Suppressor macrophage treated with lipopolysaccharide for 1 hour (primary cell): ENCODE measurements around the gene GBGT1.
"Not testable (repeated sequence)": the region's sequence is repeated elsewhere in the genome, so short reads cannot be mapped to it uniquely, and the experiment has no call there.

Experiments
- DNase-seq, 3 donors: peaks; one replicate each; pipeline ENCODE4 v3.0.0-alpha.2; 2020 to 2022

Gene GBGT1

DNA sequence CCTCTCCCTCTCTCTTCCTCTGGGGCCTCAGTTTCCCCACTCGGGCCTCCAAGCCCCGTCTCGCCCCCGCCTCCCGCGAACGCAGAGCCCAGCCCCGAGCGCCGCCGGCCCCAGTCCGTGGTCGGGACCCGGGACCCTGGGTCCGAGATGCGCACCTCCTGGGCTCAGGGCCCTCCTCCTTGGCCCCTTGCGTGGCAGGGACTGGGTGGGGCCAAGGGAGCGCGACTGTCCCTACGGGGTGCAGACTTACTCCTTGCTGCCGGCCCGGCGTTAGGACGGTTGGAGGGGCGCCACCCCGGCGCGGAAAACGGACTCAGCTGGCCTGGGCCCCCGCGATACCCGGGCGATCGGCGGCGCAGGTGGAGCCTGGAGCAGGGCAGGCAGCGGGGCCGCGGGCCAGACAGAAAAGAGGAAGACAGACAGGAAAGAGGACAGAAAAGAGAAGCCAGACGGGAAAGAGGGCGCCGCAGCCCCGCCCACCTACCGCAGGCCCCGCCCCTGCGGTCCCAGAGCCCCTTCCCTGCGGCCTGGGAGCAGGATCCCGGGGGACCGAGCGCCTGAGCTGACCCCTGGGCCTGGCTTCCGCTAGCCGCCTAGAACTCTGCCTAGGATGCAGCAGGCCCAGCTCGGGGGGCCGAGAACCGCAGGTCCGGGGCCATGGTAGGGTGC is at the start of gene GBGT1:
Gene GBGT1, minus strand, starts transcription at position 411 of the 669 bp plus-strand sequence. CDS start 1,502 bp downstream, outside the sequence.
- peak; percentile 67 to 84 (median 69) for DNase-seq

GRCh38 chr9:133210609-133211008 is 46.9 kb upstream of the GBGT1 start:
- DNase-seq: no peak

- no peak for DNase-seq
Observed at GRCh38 chr9:133210202-133210532, 46.5 kb upstream of the GBGT1 start.

GRCh38 chr9:133209327-133210201 is 45.9 kb upstream of the GBGT1 start:
- DNase-seq: not testable (repeated sequence)

- not testable (repeated sequence) for DNase-seq
Observed at GRCh38 chr9:133208880-133209300, 45.2 kb upstream of the GBGT1 start, which contains the start of gene OBP2B. Gene OBP2B (minus strand): TSS chr9:133209250. CDS start chr9:133209199, 51 bp downstream.

- not testable (repeated sequence) for DNase-seq
Observed at GRCh38 chr9:133208171-133208879, 44.6 kb upstream of the GBGT1 start.

GRCh38 chr9:133207540-133208170 is 43.9 kb upstream of the GBGT1 start:
- no peak for DNase-seq

DNA sequence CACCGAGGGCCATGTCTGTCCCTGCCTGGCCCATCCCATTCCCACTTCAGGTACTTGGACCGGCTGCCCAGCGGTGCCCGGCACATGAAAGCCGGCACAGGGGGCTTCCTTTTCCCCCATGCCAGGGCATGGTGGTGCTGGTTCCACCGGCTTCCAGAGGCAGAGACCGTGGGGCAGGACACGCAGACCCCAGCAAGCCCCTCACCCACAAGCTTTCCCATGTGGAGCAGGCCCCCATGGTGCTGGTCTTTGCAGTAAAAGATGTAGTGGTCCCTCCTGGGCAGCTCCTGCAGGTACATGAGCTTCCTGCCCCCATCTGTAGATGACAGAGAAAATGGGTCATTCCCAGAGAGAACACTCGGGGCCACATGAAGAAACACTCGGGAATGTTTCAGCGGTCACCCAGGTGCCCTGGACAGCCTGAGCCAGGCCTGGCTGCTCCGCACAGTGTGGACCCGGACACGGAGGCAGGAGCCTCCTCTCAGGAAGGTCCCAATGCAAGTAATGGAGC is 43.4 kb upstream of the GBGT1 start:
- DNase-seq: no peak

DNA sequence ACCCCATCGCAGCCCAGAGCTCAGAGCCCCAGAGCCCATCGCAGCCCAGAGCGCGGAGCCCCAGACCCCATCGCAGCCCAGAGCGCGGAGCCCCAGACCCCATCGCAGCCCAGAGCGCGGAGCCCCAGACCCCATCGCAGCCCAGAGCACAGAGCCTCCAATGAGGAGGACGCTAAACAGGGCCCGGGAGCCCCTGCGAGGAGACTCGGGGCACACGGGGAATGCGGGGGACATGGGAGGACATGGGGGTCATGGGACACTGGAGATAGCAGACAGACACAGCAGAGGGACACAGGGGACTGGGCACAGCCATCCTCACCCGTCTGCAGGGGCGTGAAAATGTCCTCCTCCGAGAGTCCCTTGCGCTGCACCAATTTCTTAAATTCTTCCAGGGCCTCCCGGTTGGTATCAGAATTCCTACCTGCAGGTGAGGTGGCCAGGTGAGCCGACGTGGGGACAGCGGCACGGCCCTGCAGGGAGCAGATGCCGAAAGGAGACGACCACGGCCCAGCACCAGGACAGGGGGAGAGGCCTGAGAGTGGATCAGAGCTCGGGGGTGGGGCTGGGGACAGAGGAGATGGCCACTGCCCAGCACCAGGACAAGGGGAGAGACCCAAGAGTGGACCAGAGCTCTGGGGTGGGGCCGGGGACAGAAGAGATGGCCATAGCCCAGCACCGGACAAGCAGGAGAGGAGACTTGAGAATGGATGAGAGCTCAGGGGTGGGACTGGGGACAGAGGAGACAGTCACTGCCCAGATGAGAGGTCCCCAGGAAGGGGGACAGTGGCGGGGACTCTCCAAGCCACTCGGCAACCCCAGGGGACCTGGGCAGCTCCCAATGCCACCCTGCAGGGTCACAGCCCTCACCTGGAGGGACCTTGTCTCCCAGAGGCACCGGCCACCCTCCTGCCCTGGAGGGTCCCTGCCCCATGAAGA is 42.5 kb upstream of the GBGT1 start:
- DNase-seq: no peak

GRCh38 chr9:133205481-133205887 is 41.8 kb upstream of the GBGT1 start:
- DNase-seq: not testable (repeated sequence)

- DNase-seq: no peak
Observed at GRCh38 chr9:133204993-133205336, 41.3 kb upstream of the GBGT1 start.

GRCh38 chr9:133204335-133204992 is 40.8 kb upstream of the GBGT1 start:
- no peak for DNase-seq

GRCh38 chr9:133203506-133204075 is 39.9 kb upstream of the GBGT1 start:
- no peak for DNase-seq

DNA sequence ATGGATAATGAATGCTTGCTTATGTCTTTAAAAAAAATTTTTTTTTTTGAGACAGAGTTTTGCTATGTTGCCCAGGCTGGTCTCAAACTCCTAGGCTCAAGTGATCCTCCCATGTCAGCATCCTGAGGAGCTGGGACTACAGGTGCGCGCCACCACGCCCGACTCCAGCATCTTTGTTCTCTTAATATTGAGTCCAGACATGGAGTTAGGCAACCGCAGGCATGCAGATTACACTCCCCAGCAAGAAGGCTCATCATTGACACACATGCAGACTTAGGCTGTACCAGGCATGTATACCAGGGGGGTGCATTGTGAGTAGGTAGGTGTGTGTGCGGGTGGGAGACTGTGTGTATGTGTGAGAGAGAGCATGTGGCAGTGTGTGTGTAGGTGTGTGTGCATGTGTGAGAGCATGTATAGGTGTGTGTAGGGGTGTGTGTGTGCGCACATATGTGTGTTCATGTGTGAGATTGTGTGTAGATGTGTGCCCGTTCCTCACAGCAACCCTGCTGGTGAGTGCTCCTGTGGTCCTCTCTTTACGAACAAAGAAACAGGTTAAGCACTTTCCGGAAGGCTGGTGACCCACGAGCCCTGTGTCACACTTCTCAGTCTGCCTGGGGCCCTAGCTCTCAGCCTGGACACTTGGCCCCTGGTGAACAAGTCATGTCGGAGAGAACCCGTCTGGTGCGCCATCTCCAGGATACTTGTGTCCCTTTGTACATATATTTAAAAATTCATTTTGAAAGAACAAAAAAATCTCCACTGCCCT is 39.2 kb upstream of the GBGT1 start:
- DNase-seq: no peak

GRCh38 chr9:133202145-133202513 is 38.4 kb upstream of the GBGT1 start:
- DNase-seq: no peak

GRCh38 chr9:133201424-133202144 is 37.9 kb upstream of the GBGT1 start:
- no peak for DNase-seq

DNA sequence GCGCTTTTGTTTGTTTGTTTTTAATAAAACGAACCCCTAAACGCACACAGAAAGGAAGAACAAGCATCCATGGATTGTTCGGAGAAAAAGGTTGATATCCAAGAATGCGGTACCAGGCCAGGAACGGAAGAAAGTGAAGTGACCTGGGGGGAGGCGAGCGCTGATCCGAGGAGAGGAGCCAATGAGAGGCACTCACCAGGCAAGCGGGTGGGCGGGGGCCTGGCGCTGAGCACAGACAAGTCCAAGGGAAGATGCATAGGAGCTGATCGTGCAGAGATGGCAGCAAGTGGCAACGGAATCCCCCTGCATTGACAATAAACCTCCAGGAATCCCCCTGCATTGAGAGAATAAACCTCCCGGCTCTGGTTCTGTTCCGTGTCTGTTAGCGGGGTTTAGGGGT is 36.9 kb upstream of the GBGT1 start:
- no peak for DNase-seq

GRCh38 chr9:133199648-133200321 is 36.1 kb upstream of the GBGT1 start:
- DNase-seq: peak in 2 of 3 donors; percentile 16 to 19

GRCh38 chr9:133195029-133195428 is 31.3 kb upstream of the GBGT1 start:
- no peak for DNase-seq
